Measurements from ENCODE around the gene B3GNT8. TPM values are rescaled to one million over a fixed set of nuclear protein-coding genes. Genes with fewer than 3 reads are reported as not detected.
"Not testable (repeated sequence)": the region's sequence is repeated elsewhere in the genome, so short reads cannot be mapped to it uniquely, and the experiment has no call there.

B3GNT8 gene
- total RNA-seq, 1 experiment from 2014 or later = 10.6 TPM

GRCh38 chr19:41442473-41443355, 15.5 kb upstream of the B3GNT8 start, which contains the start of gene ERICH4:
Gene ERICH4, plus strand, starts transcription at chr19:41443156. Its CDS starts 14 bp downstream, at chr19:41443170.
- no peak within 1 kb of the TSS for H3K4me3 ChIP-seq
- H3K4me1 ChIP-seq = 0 out of 2 replicates have a peak, but pooled peaks cover 2% of the 10 kb centered on the region
- no peaks in the 10 kb centered on the region; the same call in 1 of the 2 replicates for H3K36me3 ChIP-seq
- no peak for DNase-seq
- H3K27ac ChIP-seq = no peak within 1 kb of the TSS
- H3K27me3 ChIP-seq = no peaks in the 10 kb centered on the region; the same call in 1 of the 2 replicates
- H3K9me3 ChIP-seq (replicated peaks) = no peaks in the 10 kb centered on the region

DNA sequence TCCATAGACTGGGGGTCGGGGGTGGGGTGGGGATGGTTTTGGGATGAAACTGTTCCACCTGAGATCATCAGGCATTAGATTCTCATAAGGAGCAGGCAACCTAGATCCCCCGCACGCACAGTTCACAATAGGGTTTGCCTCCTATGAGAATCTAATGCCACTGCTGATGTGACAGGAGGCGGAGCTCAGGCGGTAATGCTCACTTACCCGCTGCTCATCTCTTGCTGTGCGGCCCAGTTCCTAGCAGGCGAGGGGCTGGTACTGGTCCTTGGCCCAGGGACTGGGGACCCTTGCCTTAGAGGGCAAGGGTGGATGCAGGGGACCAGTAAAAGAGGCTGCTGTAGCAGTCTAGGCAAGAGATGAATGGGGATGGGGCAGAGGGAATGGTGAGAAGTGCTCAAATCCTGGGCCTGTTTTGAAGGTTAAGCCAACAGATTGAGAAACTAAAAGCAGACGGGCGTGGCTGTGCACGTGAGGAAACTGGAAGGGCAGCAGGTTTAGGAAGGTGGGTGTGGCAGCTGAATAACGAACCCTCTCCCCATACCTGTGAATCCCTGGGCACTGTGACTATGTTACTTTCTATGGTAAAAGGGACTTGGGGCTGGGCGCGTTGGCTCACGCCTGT, 14.3 kb upstream of the B3GNT8 start:
- no peaks in the 10 kb centered on the region; the same call in 1 of the 2 replicates for H3K36me3 ChIP-seq
- no peaks in the 10 kb centered on the region for H3K9me3 ChIP-seq (replicated peaks)
- no peak overlapping the region for H3K27ac ChIP-seq
- no peak overlapping the region for H3K4me3 ChIP-seq
- DNase-seq = no peak
- no peaks in the 10 kb centered on the region; the same call in 1 of the 2 replicates for H3K27me3 ChIP-seq
- 0 out of 2 replicates have a peak, but pooled peaks cover 2% of the 10 kb centered on the region for H3K4me1 ChIP-seq

DNA sequence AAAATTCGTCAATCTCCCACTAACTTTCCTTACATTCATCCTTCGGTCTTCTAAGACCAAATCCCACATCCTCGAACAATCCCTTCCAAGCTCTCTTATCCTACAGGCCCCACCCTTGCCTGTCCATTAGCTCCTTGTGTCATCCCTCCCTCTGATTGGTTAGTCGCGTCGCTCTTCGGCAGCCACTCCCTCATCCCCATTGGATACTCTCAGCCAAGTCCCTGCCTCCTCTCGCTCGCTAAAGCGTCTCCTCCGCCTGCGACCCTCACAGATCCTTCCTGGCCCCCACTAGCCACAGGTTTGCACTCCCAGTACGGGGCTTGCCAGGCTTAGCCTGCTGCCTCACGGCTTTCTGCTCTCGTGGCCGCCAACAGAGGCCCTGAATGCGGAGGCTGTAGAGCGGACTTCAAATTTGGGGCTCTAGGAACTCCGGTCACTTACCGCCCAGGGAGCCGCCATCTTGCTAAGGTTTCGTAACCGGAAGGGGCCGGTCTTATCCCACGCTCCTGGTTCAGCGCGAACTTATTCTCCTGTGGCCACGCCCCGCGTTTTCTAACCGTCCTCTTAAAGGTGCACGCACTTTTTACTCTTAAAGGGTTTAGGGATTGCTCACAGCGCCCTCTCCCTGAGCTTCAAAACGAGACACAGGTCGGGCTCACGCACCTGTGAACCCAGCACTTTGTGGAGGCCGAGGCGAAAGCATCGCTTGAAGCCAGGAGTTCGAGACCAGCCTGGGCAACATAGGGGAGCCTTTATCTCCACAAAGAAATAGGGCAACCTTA, 12.5 kb upstream of the B3GNT8 start, which contains the start of gene DMAC2:
Gene DMAC2 (minus strand): TSS at position 472 of the 782 bp plus-strand sequence. CDS start 13 bp downstream, at position 459.
- Histone ChIP-seq H3K36me3 (no peaks in the 10 kb centered on the region; the same call in 1 of the 2 replicates), H3K4me1 (0 out of 2 replicates have a peak, but pooled peaks cover 2% of the 10 kb centered on the region)
- DNase-seq = peak; percentile 99 to 100

GRCh38 chr19:41437944-41438574, 10.9 kb upstream of the B3GNT8 start:
- Histone ChIP-seq H3K36me3 (no peaks in the 10 kb centered on the region; the same call in none of the 2 replicates), H3K4me3 (no peak overlapping the region), H3K27me3 (no peaks in the 10 kb centered on the region), H3K9me3 (replicated peaks) (no peaks in the 10 kb centered on the region), H3K4me1 (0 out of 2 replicates have a peak, but pooled peaks cover 2% of the 10 kb centered on the region), H3K27ac (no peak overlapping the region)
- no peak for DNase-seq

More for the DNA sequence above, 12.5 kb upstream of the B3GNT8 start, which contains the start of gene DMAC2:
- Histone ChIP-seq H3K27me3 (no peaks in the 10 kb centered on the region), H3K4me3 (peak within 1 kb of the TSS; percentile 86), H3K27ac (peak within 1 kb of the TSS; percentile 85), H3K9me3 (replicated peaks) (no peaks in the 10 kb centered on the region)

- Histone ChIP-seq H3K4me3 (no peak overlapping the region), H3K4me1 (0 out of 2 replicates have a peak, but pooled peaks cover 2% of the 10 kb centered on the region), H3K36me3 (peaks cover 5% of the 10 kb centered on the region), H3K27me3 (no peaks in the 10 kb centered on the region), H3K9me3 (replicated peaks) (no peaks in the 10 kb centered on the region), H3K27ac (no peak overlapping the region)
- DNase-seq = no peak
Measured at GRCh38 chr19:41436674-41436951, 9.4 kb upstream of the B3GNT8 start.

- no peak overlapping the region for H3K4me3 ChIP-seq
- peaks cover 5% of the 10 kb centered on the region; the same call in 1 of the 2 replicates for H3K4me1 ChIP-seq
- H3K27me3 ChIP-seq = no peaks in the 10 kb centered on the region
- no peak overlapping the region for H3K27ac ChIP-seq
- peaks cover 5% of the 10 kb centered on the region for H3K36me3 ChIP-seq
- no peaks in the 10 kb centered on the region for H3K9me3 ChIP-seq (replicated peaks)
- no peak for DNase-seq
Measured at GRCh38 chr19:41435936-41436673, 8.9 kb upstream of the B3GNT8 start.

GRCh38 chr19:41435376-41435775, 8.2 kb upstream of the B3GNT8 start:
- not testable (repeated sequence) for H3K36me3 ChIP-seq; H3K27me3 ChIP-seq; DNase-seq; H3K27ac ChIP-seq; H3K4me3 ChIP-seq; H3K9me3 ChIP-seq (replicated peaks)
- peaks cover 11% of the 10 kb centered on the region for H3K4me1 ChIP-seq

GRCh38 chr19:41434450-41434849, 7.3 kb upstream of the B3GNT8 start:
- peaks cover 5% of the 10 kb centered on the region for H3K36me3 ChIP-seq
- no peaks in the 10 kb centered on the region for H3K9me3 ChIP-seq (replicated peaks)
- H3K27ac ChIP-seq = no peak overlapping the region
- no peak overlapping the region for H3K4me3 ChIP-seq
- DNase-seq = no peak
- H3K4me1 ChIP-seq = peaks cover 11% of the 10 kb centered on the region
- H3K27me3 ChIP-seq = no peaks in the 10 kb centered on the region

DNA sequence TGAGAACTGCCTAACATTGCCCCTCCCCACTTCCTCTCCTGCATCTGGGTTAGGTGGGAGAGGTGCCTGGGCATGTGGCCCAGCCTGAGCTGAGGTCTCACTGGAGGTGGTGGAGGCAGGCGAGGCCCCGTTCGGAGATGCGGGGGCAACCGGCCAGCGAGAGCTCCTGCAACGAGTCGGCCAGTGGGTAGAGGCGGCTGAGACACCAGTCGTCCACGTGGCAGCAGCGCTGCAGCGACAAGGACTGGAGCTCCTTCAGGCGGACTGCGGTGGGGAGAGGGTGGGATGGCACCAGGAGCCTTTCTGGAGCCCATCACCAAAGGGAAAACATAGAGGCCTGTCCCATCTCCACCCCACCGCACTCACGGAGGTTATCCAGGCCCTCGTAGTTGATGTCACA, 6.0 kb upstream of the B3GNT8 start:
- Histone ChIP-seq H3K4me3 (no peak overlapping the region), H3K27ac (no peak overlapping the region), H3K9me3 (replicated peaks) (no peaks in the 10 kb centered on the region), H3K27me3 (no peaks in the 10 kb centered on the region), H3K36me3 (peaks cover 5% of the 10 kb centered on the region), H3K4me1 (peaks cover 19% of the 10 kb centered on the region)
- no peak for DNase-seq

- no peaks in the 10 kb centered on the region for H3K9me3 ChIP-seq (replicated peaks)
- H3K4me3 ChIP-seq = no peak overlapping the region
- peaks cover 19% of the 10 kb centered on the region for H3K4me1 ChIP-seq
- DNase-seq = peak in 1 of 2 experiments; percentile 63
- H3K27me3 ChIP-seq = no peaks in the 10 kb centered on the region
- H3K36me3 ChIP-seq = peaks cover 5% of the 10 kb centered on the region
- peak overlapping the region; percentile 34 for H3K27ac ChIP-seq
Measured at GRCh38 chr19:41431426-41432386, 4.5 kb upstream of the B3GNT8 start.

DNA sequence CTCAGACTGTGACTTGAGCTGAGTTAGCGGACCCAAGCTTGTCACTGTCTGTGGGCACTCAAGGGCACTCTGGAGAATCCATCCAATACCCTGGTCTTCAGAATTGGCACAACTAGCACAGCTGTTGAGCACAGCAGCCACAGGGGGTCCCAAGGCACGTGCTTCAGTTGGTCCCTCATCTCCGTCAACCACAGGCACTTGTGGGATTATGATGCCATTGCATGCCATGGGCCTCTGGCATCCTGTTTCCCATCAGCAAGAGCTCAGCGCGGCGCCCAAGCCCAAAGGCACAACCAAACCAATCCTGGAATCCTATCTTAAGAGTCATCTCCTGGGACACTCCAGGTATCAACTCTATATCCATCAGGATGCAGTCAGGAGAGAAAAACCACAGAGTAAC, 3.7 kb upstream of the B3GNT8 start:
- Histone ChIP-seq H3K27me3 (no peaks in the 10 kb centered on the region), H3K36me3 (peaks cover 5% of the 10 kb centered on the region), H3K9me3 (replicated peaks) (no peaks in the 10 kb centered on the region), H3K4me3 (no peak overlapping the region), H3K4me1 (peaks cover 19% of the 10 kb centered on the region), H3K27ac (peak overlapping the region; percentile 34)
- peak; percentile 54 to 67 for DNase-seq

GRCh38 chr19:41428481-41428859, 1.3 kb upstream of the B3GNT8 start:
- H3K27me3 ChIP-seq = no peaks in the 10 kb centered on the region
- H3K36me3 ChIP-seq = peaks cover 5% of the 10 kb centered on the region
- H3K4me1 ChIP-seq = peaks cover 19% of the 10 kb centered on the region
- peak overlapping the region; percentile 74 for H3K4me3 ChIP-seq
- peak in 1 of 2 experiments; percentile 70 for DNase-seq
- no peaks in the 10 kb centered on the region for H3K9me3 ChIP-seq (replicated peaks)
- peak overlapping the region; percentile 87 for H3K27ac ChIP-seq

All from SJCRH30 (cell line).